Osteocyte (in vitro differentiated cells): ENCODE results near the gene BTRC. TPM values are rescaled to one million over a fixed set of nuclear protein-coding genes. Genes with fewer than 3 reads are reported as not detected.
A peak's percentile ranks its signal among the peaks of the same experiment; 100 is the strongest.

Source experiments
- DNase-seq: peaks from one replicate; pipeline ENCODE4 v3.0.0; 2021; ENCODE audit warnings: mixed read lengths; ENCODE audit not compliant: unreplicated experiment; ENCODE audit errors: extremely low spot score
- H3K27ac Mint-ChIP-seq: one replicate; pipeline ENCODE4 v1.8.0; 2021; ENCODE audit warnings: mild to moderate bottlenecking, mixed read lengths; ENCODE audit not compliant: unreplicated experiment
- H3K27me3 Mint-ChIP-seq: one replicate; pipeline ENCODE4 v1.8.0; 2021; ENCODE audit warnings: mixed read lengths; ENCODE audit not compliant: unreplicated experiment
- H3K36me3 Mint-ChIP-seq: one replicate; pipeline ENCODE4 v1.8.0; 2021; ENCODE audit warnings: mixed read lengths; ENCODE audit not compliant: unreplicated experiment
- H3K4me1 Mint-ChIP-seq: one replicate; pipeline ENCODE4 v1.8.0; 2021; ENCODE audit warnings: mixed read lengths; ENCODE audit not compliant: unreplicated experiment
- H3K4me3 Mint-ChIP-seq: one replicate; pipeline ENCODE4 v1.8.0; 2021; ENCODE audit warnings: mild to moderate bottlenecking, moderate library complexity, mixed read lengths; ENCODE audit not compliant: unreplicated experiment
- H3K9me3 Mint-ChIP-seq: one replicate; pipeline ENCODE4 v1.8.0; 2021; ENCODE audit warnings: mixed read lengths; ENCODE audit not compliant: unreplicated experiment
- total RNA-seq: library from RNA; stranded (reverse); gene quantifications from 2 replicates; pipeline ENCODE4 v1.2.1, GENCODE V29; 2021
- TF ChIP-seq, protein P1 (sequence below): fragments of 200-600 bp; sonication (generic); IDR thresholded peaks from 2 replicates; pipeline ENCODE4 v1.5.0; 2021; ENCODE audit warnings: antibody characterized with exemption, mild to moderate bottlenecking, moderate library complexity

Gene BTRC
- total RNA-seq, 1 donor from 2014 or later: 28.9 TPM

DNA sequence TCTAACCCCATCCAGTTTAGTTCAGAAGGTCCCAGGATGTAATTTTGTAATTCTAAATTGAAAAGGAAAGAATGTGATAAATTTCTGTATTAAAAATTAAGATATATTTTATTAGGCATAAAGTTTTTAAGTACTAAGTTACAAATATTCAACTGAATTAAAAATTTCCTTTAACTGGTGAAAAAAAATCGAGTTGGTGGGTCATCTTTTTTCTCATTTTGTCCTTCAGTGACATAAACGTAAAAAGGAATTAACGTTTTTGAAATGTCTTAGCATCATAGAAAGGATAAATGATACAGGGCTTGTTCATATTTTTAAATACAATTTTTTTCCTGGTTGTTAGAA lies 88.5 kb downstream of the BTRC start:
- DNase-seq: no peak
- H3K27me3 Mint-ChIP-seq: no peaks in the 10 kb centered on the region
- H3K4me3 Mint-ChIP-seq: no peak overlapping the region
- peaks cover 9% of the 10 kb centered on the region for H3K4me1 Mint-ChIP-seq
- no peaks in the 10 kb centered on the region for H3K9me3 Mint-ChIP-seq
- H3K27ac Mint-ChIP-seq: no peak overlapping the region
- H3K36me3 Mint-ChIP-seq: no peaks in the 10 kb centered on the region
- TF ChIP-seq, protein P1, sequence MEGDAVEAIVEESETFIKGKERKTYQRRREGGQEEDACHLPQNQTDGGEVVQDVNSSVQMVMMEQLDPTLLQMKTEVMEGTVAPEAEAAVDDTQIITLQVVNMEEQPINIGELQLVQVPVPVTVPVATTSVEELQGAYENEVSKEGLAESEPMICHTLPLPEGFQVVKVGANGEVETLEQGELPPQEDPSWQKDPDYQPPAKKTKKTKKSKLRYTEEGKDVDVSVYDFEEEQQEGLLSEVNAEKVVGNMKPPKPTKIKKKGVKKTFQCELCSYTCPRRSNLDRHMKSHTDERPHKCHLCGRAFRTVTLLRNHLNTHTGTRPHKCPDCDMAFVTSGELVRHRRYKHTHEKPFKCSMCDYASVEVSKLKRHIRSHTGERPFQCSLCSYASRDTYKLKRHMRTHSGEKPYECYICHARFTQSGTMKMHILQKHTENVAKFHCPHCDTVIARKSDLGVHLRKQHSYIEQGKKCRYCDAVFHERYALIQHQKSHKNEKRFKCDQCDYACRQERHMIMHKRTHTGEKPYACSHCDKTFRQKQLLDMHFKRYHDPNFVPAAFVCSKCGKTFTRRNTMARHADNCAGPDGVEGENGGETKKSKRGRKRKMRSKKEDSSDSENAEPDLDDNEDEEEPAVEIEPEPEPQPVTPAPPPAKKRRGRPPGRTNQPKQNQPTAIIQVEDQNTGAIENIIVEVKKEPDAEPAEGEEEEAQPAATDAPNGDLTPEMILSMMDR: no peak

DNA sequence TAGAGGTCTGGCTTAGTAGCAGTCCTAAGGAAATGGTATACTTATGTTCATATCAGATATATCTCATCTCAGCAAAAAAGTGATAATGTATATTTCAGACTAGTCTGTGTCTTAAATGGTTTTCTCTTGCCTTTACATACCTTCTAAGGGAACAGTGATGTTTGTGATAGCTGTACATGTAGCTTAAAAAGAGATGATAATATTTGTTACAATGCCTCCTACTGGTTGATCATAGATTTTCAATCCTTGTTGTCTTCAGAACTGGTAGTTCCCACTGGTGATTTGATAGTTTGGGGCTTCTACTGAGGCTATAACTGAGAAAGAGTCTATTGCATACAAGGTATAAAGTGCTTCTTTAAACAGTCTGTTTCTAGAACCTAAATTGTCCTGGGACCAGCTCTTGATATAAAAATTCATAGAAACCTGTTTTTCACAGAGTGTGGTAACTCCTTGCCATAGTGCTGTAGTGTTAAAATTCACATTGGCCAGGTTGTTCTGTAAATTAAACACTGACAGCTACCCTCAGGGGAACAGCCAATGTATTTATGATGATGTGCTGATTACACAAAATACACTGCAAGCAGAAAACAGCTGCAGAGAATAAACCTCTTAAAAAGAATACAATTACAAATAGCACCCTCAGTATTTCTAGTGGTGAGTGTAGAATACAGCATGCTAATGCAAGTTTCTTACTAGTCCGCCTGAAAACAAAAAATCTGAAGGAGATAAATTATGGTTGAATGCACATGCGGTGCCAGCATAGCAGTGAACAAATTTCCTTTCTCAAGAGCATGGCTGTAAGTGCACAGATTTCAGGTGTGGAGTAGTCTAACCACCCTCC lies 90.3 kb downstream of the BTRC start:
- Mint-ChIP-seq H3K27me3 (no peaks in the 10 kb centered on the region), H3K36me3 (no peaks in the 10 kb centered on the region), H3K4me3 (no peak overlapping the region), H3K9me3 (no peaks in the 10 kb centered on the region), H3K4me1 (peaks cover 15% of the 10 kb centered on the region), H3K27ac (no peak overlapping the region)
- TF ChIP-seq, protein P1: peak; percentile 35
- no peak for DNase-seq

DNA sequence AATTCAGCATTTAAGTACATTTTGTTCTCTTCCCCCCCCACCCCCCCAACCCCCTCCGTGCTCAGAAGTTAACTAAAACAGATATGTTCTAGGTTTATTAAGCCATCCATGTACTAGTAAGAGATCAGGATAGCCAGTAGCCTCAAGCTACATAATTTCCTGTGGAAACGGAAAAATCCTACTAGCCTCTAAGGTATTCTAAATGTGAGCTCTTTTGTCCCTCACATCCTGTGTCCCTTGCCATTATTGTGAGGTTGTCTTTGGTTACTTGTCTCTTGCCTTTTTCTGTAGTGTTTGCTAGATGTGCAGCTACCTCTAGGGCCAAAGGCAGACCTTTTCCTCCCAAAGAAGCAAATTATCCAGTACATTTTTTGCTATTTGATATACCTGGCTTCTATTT lies 92.1 kb downstream of the BTRC start:
- no peaks in the 10 kb centered on the region for H3K36me3 Mint-ChIP-seq
- H3K9me3 Mint-ChIP-seq: no peaks in the 10 kb centered on the region
- H3K27me3 Mint-ChIP-seq: no peaks in the 10 kb centered on the region
- peaks cover 15% of the 10 kb centered on the region for H3K4me1 Mint-ChIP-seq
- no peak overlapping the region for H3K4me3 Mint-ChIP-seq
- no peak for DNase-seq
- TF ChIP-seq, protein P1: no peak
- H3K27ac Mint-ChIP-seq: no peak overlapping the region

DNA sequence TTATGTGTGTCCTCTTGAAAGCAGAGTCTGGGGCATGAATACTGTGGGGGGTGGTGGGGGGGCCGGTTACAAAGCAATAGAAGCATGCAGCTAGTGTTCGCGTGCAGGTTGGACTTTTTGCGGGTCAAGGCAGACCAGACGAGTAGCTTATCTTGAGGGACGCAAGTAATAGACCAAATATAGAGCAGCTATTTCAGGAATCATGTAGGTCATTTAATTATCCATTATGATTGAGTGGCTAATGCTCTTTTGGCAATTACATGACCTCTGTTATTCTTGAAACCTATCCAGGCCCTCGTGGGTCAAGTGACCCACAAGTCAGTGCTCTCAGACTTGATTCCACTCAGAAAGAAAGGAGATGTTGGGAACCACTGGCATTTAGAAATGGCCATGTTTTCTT lies 93.0 kb downstream of the BTRC start:
- Mint-ChIP-seq H3K27me3 (no peaks in the 10 kb centered on the region), H3K4me1 (peaks cover 15% of the 10 kb centered on the region), H3K9me3 (no peaks in the 10 kb centered on the region), H3K4me3 (no peak overlapping the region), H3K27ac (no peak overlapping the region), H3K36me3 (no peaks in the 10 kb centered on the region)
- no peak for DNase-seq
- TF ChIP-seq, protein P1: no peak

DNA sequence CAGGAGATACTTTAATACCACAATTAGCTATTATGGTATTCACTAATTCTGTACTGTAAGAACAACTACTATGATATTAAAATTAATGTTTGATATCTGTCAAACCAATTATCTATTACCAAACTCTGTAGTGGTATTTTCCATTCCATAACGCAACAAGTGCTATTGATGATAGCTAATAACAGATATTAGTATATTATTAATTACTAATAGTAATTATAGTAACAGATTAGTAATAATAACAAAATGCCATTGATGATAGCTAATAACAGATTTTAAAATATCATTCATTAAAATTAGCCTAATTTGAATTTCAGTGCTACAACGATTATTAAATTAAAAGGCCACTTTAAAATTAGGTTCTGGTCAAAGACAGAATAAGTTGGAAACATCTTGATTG lies 93.5 kb downstream of the BTRC start:
- H3K27me3 Mint-ChIP-seq: no peaks in the 10 kb centered on the region
- no peaks in the 10 kb centered on the region for H3K9me3 Mint-ChIP-seq
- no peaks in the 10 kb centered on the region for H3K36me3 Mint-ChIP-seq
- H3K4me1 Mint-ChIP-seq: peaks cover 13% of the 10 kb centered on the region
- no peak overlapping the region for H3K4me3 Mint-ChIP-seq
- TF ChIP-seq, protein P1: no peak
- H3K27ac Mint-ChIP-seq: no peak overlapping the region
- DNase-seq: no peak
